Gastroesophageal sphincter (tissue), 4 donors: ENCODE data around the gene CWF19L1. TPM values are rescaled to one million over a fixed set of nuclear protein-coding genes. Genes with fewer than 3 reads are reported as not detected.

Source experiments
- ATAC-seq: fragments of 150-250 bp; one replicate; pipeline ENCODE4 v1.9.1; 2016; ENCODE audit warnings: mild to moderate bottlenecking, moderate library complexity
- H3K27ac ChIP-seq, 4 donors: fragments of 200-600 bp; sonication (generic) in 3 of 4; 1 replicate in 3 of 4; 2 replicates in 1 of 4; pipeline ENCODE4 v1.5.1; 2016 to 2019
- H3K27me3 ChIP-seq: fragments of 200-600 bp; sonication (generic); one replicate; pipeline ENCODE4 v1.5.1; 2019
- H3K36me3 ChIP-seq, 2 donors: fragments of 200-600 bp; sonication (generic); one replicate each; pipeline ENCODE4 v1.5.1; 2019; ENCODE audit warnings: control low read depth in 1 of 2
- H3K4me1 ChIP-seq, 3 donors: fragments of 200-600 bp; sonication (generic); 1 replicate in 2 of 3; 2 replicates in 1 of 3; pipeline ENCODE4 v1.5.1; 2016 to 2019; ENCODE audit warnings: control low read depth in 2 of 3
- H3K4me3 ChIP-seq, 2 donors: fragments of 200-600 bp; sonication (generic); one replicate each; pipeline ENCODE4 v1.5.1; 2019; ENCODE audit warnings: mild to moderate bottlenecking in 1 of 2, moderate library complexity in 1 of 2
- H3K9me3 ChIP-seq, 3 donors: fragments of 200-600 bp; sonication (generic); one replicate each; pipeline ENCODE4 v1.5.1; 2017 to 2019; ENCODE audit warnings: control low read depth in 2 of 3
- EP300 ChIP-seq: sonication (generic); formaldehyde crosslinking; IDR thresholded peaks from one replicate; pipeline ENCODE4 v1.6.1; 2017; ENCODE audit warnings: antibody characterized with exemption, mild to moderate bottlenecking
- POLR2A ChIP-seq, 2 donors: fragments of 450-650 bp; IDR thresholded peaks; one replicate each; pipeline ENCODE4 v1.6.1; 2017; ENCODE audit warnings: antibody characterized with exemption in 2 of 2, mild to moderate bottlenecking in 2 of 2, moderate library complexity in 1 of 2
- POLR2AphosphoS5 ChIP-seq: sonication (generic); formaldehyde crosslinking; IDR thresholded peaks from one replicate; pipeline ENCODE4 v1.6.1; 2017; ENCODE audit warnings: antibody characterized with exemption
- WGBS, 2 donors: methylation state at CpG; one replicate each; pipeline ENCODE4 v1.1.5; 2018; ENCODE audit warnings: low coverage in 1 of 2; 5-methylcytosine and 5-hydroxymethylcytosine counted together
- total RNA-seq, 4 donors: library from RNA; depleted of rRNA; stranded (reverse); fragments of >200 nt; gene quantifications; one replicate each; pipeline ENCODE4 v1.1.0, GENCODE V29; 2016
- TF ChIP-seq, protein P1 (sequence below), 4 experiments: fragments of 200-600 bp in 2 of 4; fragments of 450-650 bp in 2 of 4; sonication (generic) in 1 of 4; IDR thresholded peaks; one replicate each; pipeline ENCODE4 v1.5.1; 2017 to 2019; ENCODE audit warnings: antibody characterized with exemption in 4 of 4, mild to moderate bottlenecking in 2 of 4, moderate library complexity in 2 of 4

The CWF19L1 gene
- total RNA-seq, 4 donors from 2014 or later = 9.3 to 20.7 (median 15.8) TPM

DNA sequence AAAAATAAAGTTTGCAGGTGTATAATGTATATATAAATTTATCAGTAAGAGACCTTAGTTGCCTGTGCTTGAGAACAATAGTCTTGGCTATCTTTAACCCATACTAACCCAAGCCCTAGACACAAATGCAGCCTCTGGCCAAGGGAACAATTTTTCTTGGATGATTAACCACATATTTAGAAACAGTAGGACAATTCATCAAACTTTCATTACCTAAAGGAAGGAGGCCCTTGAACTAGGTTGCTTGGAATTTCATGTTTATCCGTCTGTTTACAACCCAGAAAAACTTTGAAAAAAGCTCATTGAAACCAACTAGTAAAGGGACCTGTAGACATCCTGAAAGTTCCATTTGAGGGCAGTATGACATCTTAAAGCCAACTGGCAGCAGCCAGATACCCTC, 72.7 kb downstream of the CWF19L1 start:
- TF ChIP-seq, protein P1, sequence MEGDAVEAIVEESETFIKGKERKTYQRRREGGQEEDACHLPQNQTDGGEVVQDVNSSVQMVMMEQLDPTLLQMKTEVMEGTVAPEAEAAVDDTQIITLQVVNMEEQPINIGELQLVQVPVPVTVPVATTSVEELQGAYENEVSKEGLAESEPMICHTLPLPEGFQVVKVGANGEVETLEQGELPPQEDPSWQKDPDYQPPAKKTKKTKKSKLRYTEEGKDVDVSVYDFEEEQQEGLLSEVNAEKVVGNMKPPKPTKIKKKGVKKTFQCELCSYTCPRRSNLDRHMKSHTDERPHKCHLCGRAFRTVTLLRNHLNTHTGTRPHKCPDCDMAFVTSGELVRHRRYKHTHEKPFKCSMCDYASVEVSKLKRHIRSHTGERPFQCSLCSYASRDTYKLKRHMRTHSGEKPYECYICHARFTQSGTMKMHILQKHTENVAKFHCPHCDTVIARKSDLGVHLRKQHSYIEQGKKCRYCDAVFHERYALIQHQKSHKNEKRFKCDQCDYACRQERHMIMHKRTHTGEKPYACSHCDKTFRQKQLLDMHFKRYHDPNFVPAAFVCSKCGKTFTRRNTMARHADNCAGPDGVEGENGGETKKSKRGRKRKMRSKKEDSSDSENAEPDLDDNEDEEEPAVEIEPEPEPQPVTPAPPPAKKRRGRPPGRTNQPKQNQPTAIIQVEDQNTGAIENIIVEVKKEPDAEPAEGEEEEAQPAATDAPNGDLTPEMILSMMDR (IDR thresholded peaks at IDR 0.05) = no peak
- TF ChIP-seq POLR2AphosphoS5 = no peak
- TF ChIP-seq POLR2A (IDR thresholded peaks at IDR 0.05) = no peak
- no peak for TF ChIP-seq EP300
- Histone ChIP-seq H3K4me1 (no peaks in the 10 kb centered on the region), H3K4me3 (no peak overlapping the region), H3K36me3 (peaks cover 3 to 96% of the 10 kb centered on the region in 2 donors), H3K9me3 (no peaks in the 10 kb centered on the region), H3K27me3 (no peaks in the 10 kb centered on the region), H3K27ac (no peak overlapping the region)
- 75 to 100% methylated on average over 1 of the region's 1 CpG for WGBS, 2 donors
- ATAC-seq = no peak

DNA sequence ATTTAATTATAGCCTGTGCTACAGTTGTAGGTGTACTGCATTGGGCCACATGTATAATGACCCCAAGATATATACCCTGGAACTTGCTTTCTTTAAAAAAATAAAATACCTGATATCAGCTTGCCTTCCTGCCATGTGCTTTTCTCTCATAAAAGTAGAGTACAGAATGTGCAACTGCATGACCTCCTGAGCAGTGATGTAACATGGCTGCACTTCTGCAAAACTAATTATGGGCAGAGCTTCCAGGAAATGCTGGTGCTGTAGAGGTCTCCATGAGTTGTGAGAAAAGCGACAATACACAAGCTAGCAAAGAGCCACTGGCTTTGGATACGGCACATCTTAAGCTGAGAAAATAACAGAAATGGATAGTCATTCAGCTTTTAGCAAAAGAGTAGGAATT, 75.1 kb downstream of the CWF19L1 start:
- 71 to 90% methylated on average over 2 of the region's 2 CpGs for WGBS, 2 donors
- Histone ChIP-seq H3K36me3 (peaks cover 3 to 88% of the 10 kb centered on the region in 2 donors), H3K4me1 (peaks cover 0 to 12% (median 2%) of the 10 kb centered on the region in 3 donors), H3K4me3 (no peak overlapping the region), H3K27ac (no peak overlapping the region), H3K27me3 (no peaks in the 10 kb centered on the region), H3K9me3 (no peaks in the 10 kb centered on the region)
- ATAC-seq = no peak
- TF ChIP-seq, protein P1 (IDR thresholded peaks at IDR 0.05) = no peak
- no peak for TF ChIP-seq EP300
- TF ChIP-seq POLR2A (IDR thresholded peaks at IDR 0.05) = no peak
- no peak for TF ChIP-seq POLR2AphosphoS5

DNA sequence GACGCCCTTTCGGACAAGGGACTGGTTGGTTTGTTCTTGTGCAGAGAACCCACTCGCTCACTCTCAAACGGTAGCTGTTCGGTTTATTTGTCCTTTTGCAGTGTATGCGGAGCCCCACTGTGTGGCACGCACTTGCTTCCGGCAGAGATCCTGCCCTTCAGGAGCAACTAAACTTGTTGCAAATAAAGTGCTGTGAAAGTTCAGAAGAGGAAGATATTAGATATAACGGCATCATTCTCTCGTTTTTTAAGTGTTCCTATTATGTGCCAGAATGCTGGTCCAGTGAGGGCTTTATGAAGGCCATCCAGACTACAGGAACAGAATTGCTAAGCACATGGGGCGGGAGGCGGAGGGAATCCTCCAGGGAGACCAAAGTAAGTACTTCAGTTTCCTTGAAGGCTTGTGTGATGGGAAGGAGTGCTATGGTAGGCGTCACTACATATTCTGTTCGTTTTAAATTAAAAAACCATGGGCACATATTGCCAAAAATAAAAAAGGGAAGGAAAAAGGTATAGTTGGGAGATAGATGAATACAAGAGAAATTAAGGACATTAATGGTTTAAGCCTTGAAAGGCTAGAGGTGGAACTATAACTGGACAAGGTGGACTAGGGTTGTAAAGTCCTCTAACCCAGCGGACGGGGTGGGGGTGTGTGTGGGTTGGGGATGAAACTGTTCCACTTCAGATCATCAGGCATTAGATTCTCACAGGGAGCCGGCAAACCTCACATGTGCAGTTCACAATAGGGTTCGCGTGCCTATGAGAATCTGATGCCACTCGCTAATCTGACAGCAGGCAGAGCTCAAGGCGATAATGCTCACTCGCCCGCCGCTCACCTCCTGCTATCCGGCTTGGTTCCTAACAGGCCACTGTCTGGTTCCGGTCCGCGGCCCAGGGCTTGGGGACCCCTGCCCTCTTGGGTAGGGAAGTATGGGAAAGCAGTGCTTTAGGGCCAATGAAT, 80.9 kb downstream of the CWF19L1 start:
- Histone ChIP-seq H3K4me1 (peaks cover 4 to 38% (median 9%) of the 10 kb centered on the region in 3 donors), H3K27ac (peak overlapping the region; percentile 21 to 91 (median 86)), H3K36me3 (peaks cover 0 to 51% of the 10 kb centered on the region in 2 donors), H3K27me3 (no peaks in the 10 kb centered on the region), H3K9me3 (no peaks in the 10 kb centered on the region), H3K4me3 (peak overlapping the region; percentile 79 to 83)
- no peak for TF ChIP-seq EP300
- TF ChIP-seq POLR2A (IDR thresholded peaks at IDR 0.05) = no peak
- no peak for TF ChIP-seq POLR2AphosphoS5
- TF ChIP-seq, protein P1 (IDR thresholded peaks at IDR 0.05) = peak in 1 of 4 experiments; percentile 3
- WGBS, 2 donors = 18 to 28% methylated on average over 13 to 20 of the region's 28 CpGs
- peak; percentile 38 for ATAC-seq

DNA sequence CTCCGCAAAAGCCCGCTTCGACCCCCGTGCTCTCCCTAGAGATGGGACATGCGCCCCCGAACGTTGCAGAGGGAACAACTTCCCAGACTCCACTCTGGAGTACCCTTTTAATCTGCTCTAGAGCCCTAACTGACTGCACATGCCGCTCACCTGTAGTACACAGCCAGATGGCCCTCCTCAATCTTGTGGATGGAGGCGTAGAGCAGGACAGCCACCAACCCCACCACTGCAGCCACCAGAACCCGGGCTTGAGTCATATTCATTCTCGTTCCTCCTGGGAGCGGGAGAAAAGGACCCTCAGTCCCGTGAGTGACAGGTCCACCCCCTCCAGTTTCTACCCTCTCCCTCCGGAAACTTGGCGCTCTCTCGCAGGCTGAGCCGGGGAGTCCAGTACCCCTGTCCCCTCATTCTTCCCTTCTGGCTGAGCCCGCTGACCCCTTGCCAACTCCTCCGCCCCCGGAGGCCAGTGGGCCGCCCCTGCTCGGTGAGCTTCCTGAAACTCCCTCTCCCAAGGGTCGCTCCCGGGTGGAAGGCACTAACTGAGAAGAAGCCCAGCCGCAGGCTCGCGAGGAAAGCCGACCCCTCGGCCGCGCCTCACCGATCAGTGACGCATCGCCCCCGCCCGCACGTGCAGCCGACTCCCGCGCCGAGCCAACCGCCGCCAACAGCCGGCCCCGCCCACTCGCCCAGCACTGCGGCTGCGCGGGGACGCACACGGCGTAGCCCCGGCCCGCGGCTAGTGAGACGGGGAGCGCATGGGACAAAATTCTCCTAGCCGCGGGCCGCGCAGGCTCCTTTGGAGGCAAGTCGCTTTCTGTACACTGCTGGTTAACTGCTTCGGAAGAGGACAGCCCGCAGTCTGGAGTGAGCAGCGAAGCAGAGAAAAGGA, 81.8 kb downstream of the CWF19L1 start, which contains the start of gene ERLIN1:
Gene ERLIN1, minus strand, starts transcription at position 666 of the 889 bp plus-strand sequence. Its CDS starts 403 bp downstream, at position 263.
- H3K36me3 ChIP-seq = peaks cover 0 to 42% of the 10 kb centered on the region in 2 donors
- no peaks in the 10 kb centered on the region for H3K9me3 ChIP-seq
- no peaks in the 10 kb centered on the region for H3K27me3 ChIP-seq
- peak within 1 kb of the TSS; percentile 79 to 83 for H3K4me3 ChIP-seq
- peak within 1 kb of the TSS; percentile 63 to 91 (median 86) for H3K27ac ChIP-seq
- peak; percentile 98 for ATAC-seq
- H3K4me1 ChIP-seq = peaks cover 4 to 38% (median 9%) of the 10 kb centered on the region in 3 donors
- WGBS, 2 donors = 0 to 1% methylated on average over 6 to 31 of the region's 65 CpGs
- TF ChIP-seq POLR2A (IDR thresholded peaks at IDR 0.05) (peak; percentile 57 to 59), EP300 (no peak), POLR2AphosphoS5 (peak; percentile 77)
- TF ChIP-seq, protein P1 (IDR thresholded peaks at IDR 0.05) = peak in 1 of 4 experiments; percentile 7
